HUDEP-2 (cell line): ENCODE data around the gene SPRR2D.
"Not testable (repeated sequence)": the region's sequence is repeated elsewhere in the genome, so short reads cannot be mapped to it uniquely, and the experiment has no call there.

Source experiments
- DNase-seq, 76 experiments: peaks; one replicate each; lab custom pipeline; 2025; ENCODE audit not compliant: unreplicated experiment in 76 of 76; lab: John Stamatoyannopoulos, UW

Gene SPRR2D

GRCh38 chr1:153021829-153022228 lies 19.1 kb downstream of the SPRR2D start:
- not testable (repeated sequence) for DNase-seq

- not testable (repeated sequence) for DNase-seq
These were observed 29.6 kb downstream of the SPRR2D start for GRCh38 chr1:153011235-153011758.

- DNase-seq, result peak in 2 of 76 experiments; percentile 0 to 8
These were observed 39.5 kb downstream of the SPRR2D start, which contains the start of gene SPRR3 for GRCh38 chr1:153001382-153001781. Gene SPRR3 (plus strand): TSS chr1:153001749. CDS start chr1:153003021, 1,272 bp downstream.

- DNase-seq, result peak in 1 of 76 experiments; percentile 3
These were observed 40.6 kb downstream of the SPRR2D start for GRCh38 chr1:153000294-153000693.

- no peak for DNase-seq
These were observed 41.1 kb downstream of the SPRR2D start for GRCh38 chr1:152999818-153000217.

GRCh38 chr1:152998476-152998875 lies 42.4 kb downstream of the SPRR2D start:
- no peak for DNase-seq

- no peak for DNase-seq
These were observed 43.0 kb downstream of the SPRR2D start for GRCh38 chr1:152997901-152998300.

GRCh38 chr1:152996633-152997400 lies 44.1 kb downstream of the SPRR2D start:
- DNase-seq, result no peak

- no peak for DNase-seq
These were observed 45.1 kb downstream of the SPRR2D start for GRCh38 chr1:152995842-152996241.

- DNase-seq, result no peak
These were observed 47.7 kb downstream of the SPRR2D start for GRCh38 chr1:152993186-152993585.
